T47D (cell line): ENCODE measurements around the gene TP53.
A peak's percentile ranks its signal among the peaks of the same experiment; 100 is the strongest.

Experiments used
- DNase-seq, 2 experiments: peaks; one replicate each; pipeline versions ENCODE4 v3.0.0 to v3.0.0-alpha.2; 2011 to 2012; ENCODE audit warnings: low read depth in 1 of 2, low spot score in 1 of 2
- JUND ChIP-seq: IDR thresholded peaks from 2 replicates; pipeline ENCODE4 v1.6.1; 2012; ENCODE audit warnings: low read depth
- in situ Hi-C: cut with HindIII; loops from 2 replicates; pipeline ENCODE4 v1.10.0; 2016; ENCODE audit warnings: low sequenced_read_pairs, low pct_unique_long_range_greater_than_20kb

TP53 gene

GRCh38 chr17:7687072-7687907 is at the start of gene TP53:
TP53 (minus strand) TSS chr17:7687490; CDS start chr17:7676594, 10,896 bp downstream.
- DNase-seq = peak; percentile 33 to 95
- in situ Hi-C loops = no loop called here
- TF ChIP-seq JUND = no peak

- in situ Hi-C loops = no loop called here
- TF ChIP-seq JUND = no peak
- no peak for DNase-seq
These were observed 45.8 kb upstream of the TP53 start for GRCh38 chr17:7732981-7733539.

- in situ Hi-C loops = no loop called here
- DNase-seq = no peak
These were observed 42.5 kb upstream of the TP53 start for GRCh38 chr17:7729816-7730215.

GRCh38 chr17:7727886-7728285 is 40.6 kb upstream of the TP53 start:
- no peak for DNase-seq
- in situ Hi-C loops = no loop called here
- TF ChIP-seq JUND = no peak

More at GRCh38 chr17:7729816-7730215, 42.5 kb upstream of the TP53 start:
- no peak for TF ChIP-seq JUND

- TF ChIP-seq JUND = no peak
- no peak for DNase-seq
- in situ Hi-C loops = no loop called here
These were observed 34.3 kb upstream of the TP53 start for GRCh38 chr17:7721612-7722011.

GRCh38 chr17:7720125-7720524 is 32.8 kb upstream of the TP53 start:
- TF ChIP-seq JUND = no peak
- in situ Hi-C loops = no loop called here
- DNase-seq = no peak

GRCh38 chr17:7719661-7720060 is 32.4 kb upstream of the TP53 start:
- no peak for DNase-seq
- TF ChIP-seq JUND = no peak
- in situ Hi-C loops = no loop called here

- no peak for DNase-seq
- in situ Hi-C loops = no loop called here
- no peak for TF ChIP-seq JUND
These were observed 30.6 kb upstream of the TP53 start for GRCh38 chr17:7717756-7718350.

GRCh38 chr17:7716901-7717755 is 29.8 kb upstream of the TP53 start, which contains the start of gene DNAH2:
DNAH2 (plus strand) TSS chr17:7717744; CDS start chr17:7719735, 1,991 bp downstream.
- peak; percentile 51; the same call in 1 of the 2 replicates for TF ChIP-seq JUND
- in situ Hi-C loops = no loop called here
- DNase-seq = peak; percentile 56 to 91

- no peak for TF ChIP-seq JUND
- DNase-seq = no peak
- in situ Hi-C loops = no loop called here
These were observed 28.9 kb upstream of the TP53 start for GRCh38 chr17:7715936-7716886.
